Activated naive CD4-positive, alpha-beta T cell treated with anti-CD3 and anti-CD28 coated beads, Interleukin-2, amount 50 U/mL, for 16 hours (primary cell): ENCODE data around the gene XIRP1.
"Not testable (repeated sequence)": the region's sequence is repeated elsewhere in the genome, so short reads cannot be mapped to it uniquely, and the experiment has no call there.

Source experiments
- DNase-seq: peaks from one replicate; pipeline ENCODE4 v3.0.0-alpha.2; 2020

Gene XIRP1

DNA sequence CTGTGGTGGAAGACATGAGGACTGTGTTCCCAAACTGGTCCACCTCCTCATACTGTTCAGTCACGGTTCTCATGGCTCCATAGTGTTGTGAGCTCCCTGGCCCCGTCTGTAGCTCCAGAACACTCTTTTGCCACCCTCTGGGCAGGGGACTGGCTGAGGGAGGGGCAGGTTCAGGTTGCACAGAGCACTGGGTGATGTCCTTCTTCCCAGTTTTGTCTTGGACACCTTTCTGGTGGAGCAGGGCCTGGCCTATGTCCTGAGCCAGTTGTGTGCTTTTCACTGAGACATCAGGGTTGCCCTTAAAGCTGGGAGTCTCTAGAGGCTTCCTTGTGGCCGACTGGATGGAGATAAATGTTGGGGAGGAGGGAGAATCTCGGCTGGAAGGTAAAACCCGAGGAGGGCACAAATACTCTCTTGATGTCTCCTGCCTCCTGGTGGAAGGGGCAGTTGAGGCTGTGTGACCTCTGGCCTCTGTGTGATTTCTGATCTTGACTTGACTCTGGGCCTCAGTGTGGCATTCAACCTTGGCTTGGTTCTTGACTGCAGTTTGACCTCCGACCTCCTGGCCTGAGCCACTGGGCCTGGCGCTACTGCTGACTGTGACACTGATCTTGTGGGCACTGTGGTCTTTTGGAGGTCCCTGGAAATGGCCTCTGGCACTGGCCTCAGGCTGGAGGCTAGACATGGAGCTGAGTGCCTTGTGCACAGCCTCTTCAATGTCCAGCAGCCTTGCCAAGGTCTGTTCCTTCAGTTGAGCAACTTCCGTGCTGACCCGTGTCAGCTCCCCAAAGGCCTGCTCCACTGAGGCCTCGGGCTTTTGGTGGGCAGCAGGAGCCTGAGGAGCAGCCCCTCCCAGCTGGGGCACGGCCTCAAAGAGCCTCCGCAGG, 8.1 kb downstream of the XIRP1 start:
- no peak for DNase-seq

DNA sequence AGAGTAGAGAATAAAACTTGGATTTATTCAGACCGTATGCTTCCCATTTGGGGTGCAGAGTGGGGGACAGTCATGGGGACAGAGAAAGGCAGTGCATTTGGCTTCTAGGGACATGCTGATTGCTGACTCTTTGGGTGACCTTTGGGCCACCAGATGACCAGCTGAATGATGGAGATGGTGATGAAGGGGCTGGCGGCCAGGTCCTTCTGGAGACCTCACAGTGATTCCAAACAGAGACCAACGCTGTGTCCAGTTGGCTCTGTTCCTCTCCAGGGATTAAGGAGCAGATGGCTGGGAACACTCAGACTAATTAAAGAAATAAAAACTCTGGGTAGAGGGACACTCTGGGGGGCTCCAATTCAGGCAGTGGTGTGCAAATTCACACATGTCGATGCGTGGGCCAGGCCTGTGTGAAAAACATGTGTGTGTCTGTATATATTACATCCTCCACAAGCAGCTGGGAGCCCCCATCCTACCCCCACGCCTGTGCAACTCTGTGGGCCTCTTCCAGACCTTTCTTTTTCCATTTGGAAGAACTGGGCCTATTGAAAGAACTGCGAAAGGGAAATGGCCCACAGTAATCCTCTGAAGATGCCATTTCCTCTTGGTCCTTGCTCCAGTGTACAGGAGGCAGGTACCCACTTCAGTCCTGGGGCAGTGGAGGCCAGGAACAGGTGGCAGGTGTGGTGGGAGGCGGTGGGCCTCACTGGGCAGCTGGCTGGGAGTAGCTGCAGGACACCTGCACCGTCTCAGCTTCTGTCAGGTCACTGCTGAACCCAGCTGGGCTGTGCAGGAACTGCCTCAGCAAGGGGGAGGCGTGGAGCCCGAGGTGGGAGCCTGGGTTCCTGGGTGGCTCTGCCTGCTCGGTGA, 8.9 kb downstream of the XIRP1 start:
- no peak for DNase-seq

DNA sequence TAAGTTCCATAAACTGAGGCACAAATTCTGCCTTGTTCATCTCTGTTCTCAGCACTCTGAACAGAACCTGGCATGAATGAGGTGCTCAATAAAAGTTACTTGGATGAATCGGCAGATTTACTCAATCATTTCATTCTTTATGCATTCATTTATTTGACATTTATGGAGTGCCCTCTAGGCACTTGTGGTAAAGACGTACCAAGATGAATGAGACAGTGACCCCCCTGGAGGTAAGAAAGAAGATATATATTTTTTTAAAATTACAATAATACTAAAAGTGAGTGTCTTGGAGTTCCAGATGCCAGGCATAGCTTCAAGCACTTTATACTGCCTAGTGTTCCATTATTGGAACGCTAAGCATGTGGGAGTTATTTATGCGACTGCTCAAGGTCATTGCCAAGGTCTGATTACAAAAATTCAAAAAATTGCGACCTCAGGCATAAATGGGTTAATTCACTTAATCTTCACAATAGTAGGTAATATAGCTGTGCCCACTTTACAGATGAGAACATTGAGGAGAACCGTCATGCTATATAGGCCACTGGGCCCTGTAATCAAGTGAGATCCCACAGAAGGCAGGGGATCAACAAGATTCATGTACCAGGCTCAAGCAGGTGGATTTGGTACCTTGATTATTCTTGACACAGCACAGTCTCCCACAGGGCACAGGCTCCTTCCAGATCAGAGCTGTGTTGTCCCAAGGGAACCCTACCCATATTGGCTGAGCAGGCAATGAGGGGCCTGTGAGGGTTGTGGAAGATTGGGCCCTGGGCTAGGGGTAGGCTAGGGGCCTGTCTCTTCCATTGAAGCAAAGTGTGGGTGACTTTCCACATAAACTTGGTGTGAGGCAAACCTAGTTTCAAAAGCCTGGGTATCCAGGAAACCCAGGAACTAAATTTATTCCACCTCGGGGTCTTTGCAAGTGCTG, 10.7 kb downstream of the XIRP1 start:
- DNase-seq = no peak

DNA sequence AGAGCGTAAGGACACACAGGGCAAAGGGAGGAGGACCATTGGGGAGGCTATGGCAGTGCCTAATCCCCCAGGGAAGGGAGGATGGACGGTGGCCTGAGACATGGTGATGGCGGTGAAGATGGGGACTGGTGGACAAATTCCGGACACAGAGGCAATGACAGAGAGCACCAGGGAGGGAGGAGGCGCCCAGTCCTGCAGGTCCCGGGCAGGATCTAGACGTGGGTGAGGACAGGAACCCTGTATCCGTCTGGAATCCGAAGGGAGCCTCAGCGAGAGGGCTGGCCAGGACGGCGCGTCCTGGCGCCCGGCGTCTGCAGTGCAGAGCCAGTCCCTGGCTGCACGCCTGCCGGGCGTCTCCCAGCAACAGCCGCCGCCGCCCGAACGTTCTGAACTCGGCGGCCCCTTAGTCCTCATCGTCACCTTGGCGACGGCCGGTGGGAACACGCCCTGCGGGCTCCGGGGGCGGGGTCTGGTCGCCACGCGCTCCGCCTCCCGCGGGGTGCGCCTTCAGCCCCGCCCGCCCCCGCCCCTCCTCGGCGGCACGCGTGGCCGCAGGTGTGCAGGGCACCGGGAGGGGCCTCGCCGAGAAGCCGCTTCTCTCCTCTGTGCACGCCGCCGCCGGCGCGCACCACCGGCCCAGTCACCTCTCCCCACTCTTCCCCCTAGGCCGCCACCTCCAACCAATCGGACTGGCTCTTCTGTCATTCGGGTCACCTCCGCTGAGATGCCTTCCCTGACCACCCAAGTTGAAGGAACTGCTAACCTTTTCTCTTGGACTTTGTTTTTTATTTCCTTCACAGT, 11.6 kb downstream of the XIRP1 start:
- DNase-seq = peak; percentile 85

DNA sequence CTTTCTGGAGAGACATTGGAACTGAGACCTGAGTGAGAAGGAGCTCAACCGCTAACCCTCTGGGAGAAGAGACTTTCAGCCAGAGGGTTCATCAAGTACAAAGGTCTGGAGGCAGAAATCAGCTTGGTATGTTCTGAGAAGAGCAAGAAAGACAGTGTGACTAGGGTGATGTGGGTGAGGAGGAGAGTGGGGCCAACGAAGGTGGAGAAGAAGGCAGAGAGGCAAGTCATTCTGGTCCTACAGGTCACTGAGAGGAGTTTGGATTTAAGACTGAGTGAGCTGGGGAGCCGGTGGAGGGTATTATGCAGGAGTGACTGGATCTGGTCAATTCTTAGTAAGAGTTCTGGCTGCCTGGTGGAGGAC, 12.2 kb downstream of the XIRP1 start:
- no peak for DNase-seq

DNA sequence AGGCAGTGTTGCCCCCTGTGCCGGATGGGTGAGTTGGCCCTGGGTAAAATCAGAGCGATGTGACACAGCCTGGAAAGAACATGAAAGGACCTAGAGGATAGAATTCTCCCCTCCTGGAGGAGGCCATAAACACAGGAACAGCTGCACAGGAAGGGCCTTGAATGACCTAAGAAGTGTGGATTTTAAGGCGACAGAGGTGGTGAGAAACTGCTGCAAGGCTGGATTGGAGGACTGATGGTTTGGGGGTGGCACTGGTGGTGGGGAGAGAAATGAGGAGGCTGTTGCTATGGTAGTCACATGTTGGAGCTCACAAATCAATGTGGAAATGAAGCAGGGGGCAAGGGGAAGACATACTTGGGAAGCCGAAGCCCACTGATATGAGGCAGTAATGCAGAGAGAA, 13.8 kb downstream of the XIRP1 start:
- no peak for DNase-seq

DNA sequence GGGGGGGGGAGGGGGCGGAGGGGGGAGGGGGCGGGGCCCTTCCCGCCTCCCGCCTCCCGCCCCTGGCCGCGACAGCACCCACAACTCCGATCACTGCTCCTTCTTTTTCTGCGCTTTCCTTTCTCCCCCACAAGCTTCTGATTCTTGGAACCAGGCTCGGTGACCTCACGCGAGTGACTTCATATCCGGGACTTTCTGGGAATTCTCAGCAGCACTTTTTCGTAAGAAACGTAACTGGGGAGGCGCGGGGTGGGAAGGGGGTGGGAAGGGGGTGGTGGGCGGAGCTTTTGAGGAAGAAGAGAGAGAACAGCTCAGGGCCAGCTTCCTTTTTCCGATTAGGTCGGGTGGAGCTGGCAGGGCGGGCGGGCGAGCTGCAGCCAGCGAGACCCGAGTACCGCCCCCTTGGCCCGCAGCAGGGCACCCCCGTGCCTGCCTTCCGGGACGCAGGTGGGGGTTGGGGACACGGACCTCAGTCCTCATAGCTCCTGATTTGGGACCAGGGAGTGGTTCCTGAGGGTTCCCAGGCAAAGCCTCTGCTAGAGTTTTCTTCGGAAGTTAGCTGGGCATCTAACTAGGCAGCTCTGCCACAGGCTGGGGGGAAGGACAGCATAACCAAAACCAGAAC, 14.6 kb downstream of the XIRP1 start:
- DNase-seq = peak; percentile 44

DNA sequence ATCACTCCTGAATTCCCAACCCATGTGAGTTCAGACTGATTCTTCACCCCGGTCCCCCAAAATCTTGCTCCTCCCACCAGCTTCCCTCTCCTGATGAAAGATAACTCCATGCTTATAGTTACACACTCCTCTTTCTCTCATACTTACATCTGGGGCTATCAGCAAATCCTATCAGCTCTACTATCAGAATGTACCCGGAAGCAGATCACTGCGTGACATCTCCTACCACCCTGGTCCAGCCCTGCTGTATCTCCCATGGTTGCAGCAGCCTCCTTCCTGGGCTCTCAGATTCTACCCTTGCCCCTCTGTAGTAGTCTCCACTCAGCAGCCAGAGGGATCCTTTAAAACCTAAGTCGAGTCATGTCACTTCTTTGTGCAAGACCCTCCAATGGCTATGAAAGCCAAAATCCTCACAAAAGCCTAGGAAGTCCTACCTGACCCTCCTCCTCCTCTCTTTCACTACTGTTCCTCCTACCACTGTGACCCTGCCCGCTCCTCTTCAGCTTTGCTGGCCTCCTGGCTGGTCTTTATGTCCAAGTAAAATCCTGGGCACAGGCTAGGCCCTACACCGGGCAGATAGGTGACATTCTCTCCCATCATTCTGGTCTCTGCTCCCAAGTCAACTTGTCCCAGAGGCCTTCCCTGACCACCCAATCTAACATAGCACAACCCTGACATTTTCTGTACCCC, 16.2 kb downstream of the XIRP1 start:
- no peak for DNase-seq

DNA sequence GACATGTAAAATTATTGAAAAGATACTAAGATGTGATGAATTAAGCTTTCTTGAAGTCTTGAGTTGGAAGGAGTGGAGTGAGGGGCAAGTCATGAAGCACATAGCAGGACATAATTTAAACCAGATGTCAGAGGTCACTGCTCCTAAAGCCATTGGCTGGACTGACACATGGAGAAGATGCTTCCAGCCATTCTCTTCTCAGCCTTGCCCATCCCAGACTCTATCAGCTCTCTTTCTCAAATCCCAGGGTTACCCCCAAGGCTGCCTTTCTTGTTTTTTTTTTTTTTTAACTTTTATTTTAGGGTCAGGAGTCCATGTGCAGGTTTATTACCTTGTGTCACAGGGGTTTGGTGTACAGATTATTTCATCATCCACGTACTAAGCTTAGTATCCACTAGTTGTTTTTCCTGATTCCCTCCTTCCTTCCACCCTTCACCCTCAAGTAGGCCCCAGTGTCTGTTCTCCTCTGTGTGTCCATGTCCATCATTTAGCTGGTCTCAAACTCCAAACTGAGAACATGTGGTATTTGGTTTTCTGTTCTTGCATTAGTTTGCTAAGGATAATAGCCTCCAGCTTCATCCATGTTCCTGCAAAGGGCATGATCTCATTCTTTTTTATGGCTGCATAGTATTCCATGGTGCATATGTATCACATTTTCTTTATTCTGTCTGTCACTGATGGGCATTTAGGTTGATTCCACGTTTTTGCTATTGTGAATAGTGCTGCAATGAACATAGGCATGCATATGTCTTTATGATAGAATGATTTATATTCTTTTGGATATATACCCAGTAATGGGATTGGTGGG, 18.9 kb downstream of the XIRP1 start:
- no peak for DNase-seq

DNA sequence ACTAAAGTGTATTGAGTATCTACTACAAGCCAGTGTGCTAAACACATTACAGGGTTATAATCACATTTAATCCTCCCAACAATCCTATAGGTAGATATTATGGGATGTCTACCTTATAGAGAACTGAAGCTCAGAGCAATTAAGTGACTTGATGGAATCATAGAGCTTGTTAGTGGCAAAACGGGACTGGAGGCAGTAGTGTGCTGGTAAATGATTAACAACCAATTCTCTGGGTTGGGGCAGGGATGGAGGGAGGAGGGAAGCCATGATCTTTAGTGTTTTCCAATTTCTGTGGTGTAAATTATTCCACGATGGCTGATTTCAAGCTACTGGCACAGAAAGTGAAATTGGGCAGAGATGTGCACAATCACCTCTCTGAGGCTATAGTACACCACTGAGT, 20.5 kb downstream of the XIRP1 start:
- DNase-seq = no peak

DNA sequence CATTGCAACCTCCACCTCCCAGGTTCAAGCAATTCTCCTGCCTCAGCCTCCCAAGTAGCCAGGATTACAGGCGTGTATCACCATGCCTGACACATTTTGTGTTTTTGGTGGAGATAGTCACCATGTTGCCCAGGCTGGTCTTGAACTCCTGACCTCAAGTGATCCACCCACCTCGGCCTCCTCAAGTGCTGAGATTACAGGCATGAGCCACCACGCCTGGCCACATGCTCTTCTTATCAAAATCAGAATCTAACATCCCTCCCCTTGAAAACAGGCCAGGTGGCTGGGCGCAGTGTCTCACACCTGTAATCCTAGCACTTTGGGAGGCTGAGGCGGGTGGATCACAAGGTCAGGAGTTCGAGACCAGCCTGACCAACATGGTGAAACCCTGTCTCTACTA, 21.5 kb downstream of the XIRP1 start:
- DNase-seq = not testable (repeated sequence)

DNA sequence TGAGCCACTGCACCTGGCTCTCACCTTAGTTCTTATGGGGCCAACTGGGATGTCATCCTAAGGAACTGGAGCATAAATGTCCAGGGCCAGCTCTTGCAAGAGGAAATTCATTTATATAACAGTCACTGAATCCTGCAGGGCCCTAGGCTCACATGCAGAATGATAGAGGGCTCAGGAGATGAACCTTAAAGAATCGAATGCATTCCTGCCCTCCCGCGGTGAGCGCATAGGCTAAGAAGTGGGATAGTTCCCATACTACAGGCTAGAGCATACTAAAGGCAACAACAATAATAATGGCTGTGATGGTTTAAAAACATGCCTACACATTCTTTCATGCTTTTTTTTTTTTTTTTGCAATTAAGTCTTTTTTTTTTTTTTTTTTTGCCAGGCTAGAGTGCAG, 21.9 kb downstream of the XIRP1 start:
- no peak for DNase-seq

DNA sequence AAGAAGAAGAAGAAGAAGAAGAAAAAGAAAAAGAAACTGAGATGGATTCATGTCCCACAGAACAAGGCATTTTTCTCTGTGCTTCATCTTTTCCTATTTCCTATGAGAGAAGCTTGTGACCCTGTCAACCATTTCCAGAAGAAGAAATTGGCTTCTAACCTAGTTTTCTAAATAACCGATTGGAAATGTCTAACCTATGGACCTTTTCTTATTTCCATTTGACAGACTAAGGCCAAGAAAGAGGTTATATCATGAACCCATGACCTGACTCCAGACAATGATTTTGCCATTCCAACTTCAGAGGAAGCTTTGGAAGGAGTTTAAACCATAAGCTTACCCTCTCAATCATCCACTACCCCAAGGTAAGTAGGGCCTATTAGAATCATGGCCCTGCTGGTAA, 22.7 kb downstream of the XIRP1 start:
- no peak for DNase-seq

DNA sequence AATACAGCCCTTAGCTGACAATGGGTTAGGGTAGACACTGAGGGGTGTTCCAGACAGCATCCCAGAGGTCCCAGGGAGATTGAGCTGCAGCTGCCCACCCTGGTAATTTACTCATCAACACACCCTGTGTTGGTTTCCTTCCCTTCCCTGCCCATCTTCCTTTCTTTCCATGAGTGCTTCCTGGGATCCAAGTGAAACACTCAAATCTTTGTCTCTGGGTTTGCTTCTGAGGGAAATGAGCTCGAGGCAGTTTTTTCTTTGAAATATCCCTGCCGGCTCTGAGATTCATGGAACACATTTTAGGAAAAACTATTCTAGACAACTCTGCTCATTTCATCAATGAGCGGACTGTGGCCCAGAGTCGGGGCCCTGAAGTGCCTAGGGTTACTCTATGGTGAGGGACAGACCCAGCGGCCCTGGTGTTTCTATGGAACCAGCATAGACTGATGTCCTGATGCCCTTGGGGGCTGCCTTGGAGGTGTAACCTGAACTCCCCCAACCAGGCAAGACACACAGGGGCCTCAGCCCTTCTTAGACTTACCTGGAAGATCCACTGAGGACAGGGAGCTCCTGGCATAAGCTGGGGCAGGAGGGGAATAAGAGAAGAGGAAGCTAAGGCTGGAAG, 24.1 kb downstream of the XIRP1 start:
- DNase-seq = no peak

DNA sequence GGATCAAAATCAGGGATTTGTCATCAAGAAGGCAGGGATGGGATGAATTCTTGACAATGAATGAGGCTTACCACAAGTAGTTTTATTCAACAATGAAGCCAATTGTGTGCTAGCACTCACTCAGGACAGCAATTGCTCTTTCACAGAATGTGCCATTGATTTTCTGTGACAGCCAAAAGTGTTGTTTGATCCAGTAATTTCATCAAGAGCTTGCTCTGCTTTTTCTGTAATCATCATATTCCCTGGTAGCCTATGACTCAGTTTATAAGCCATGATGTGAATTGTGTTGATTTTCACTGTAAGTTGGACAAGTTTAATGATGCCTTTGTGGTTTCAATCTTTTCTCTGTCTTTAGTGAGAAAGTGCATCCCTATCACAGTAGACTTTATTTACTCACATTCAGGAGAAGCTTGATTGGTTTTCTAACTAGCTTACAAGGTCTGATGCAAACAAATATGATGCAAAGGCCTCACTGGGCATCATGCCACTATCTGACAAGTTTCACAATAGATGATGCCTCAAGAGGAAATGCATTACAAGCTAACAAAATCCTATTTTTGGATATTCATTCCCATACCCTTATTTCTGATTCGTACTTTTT, 25.4 kb downstream of the XIRP1 start:
- DNase-seq = no peak

DNA sequence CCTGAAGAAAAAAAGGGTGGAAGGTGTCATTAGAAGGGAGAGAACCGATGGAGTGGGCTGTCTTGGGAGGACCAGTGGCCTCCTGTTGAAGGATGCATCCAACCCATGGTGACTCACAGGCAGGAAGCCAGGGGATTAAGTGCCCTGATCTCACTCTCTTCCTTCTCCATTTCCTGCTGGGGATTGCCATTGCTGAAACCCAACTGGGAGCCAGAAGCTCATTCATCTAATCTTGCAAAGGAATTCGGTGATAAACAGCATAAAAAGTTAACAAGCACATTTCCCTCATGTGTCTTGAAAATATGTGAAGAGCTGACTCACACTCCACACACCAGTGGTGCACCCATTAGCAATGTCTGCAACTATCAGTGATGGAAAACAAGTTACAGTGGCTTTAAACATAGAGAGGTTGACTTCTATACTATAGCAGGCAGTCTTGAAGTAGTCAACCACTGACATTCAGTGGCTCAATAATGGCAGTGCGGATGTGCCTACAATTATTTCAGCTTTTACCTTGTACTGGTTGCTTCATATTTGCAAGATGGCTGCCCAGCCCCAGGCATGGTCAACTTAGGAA, 26.2 kb downstream of the XIRP1 start:
- DNase-seq = no peak

DNA sequence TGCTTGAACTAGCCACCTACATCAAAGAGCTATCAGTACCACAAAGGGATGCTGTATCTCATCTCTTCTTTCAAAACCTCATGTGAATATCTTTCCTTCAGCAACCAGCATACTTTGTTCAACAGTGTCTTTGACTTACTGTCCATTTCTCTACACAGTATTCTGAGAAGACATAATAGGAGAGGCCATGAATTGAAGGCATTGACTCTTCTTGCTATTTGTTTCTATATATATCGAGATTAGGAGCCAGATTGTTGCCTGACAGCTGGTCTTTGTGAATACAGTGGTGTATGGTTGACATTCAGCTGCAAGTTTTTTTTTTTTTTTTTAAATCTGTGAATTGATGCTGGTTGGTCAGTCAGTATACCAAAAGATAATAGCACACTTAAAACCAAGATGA, 26.9 kb downstream of the XIRP1 start:
- no peak for DNase-seq

DNA sequence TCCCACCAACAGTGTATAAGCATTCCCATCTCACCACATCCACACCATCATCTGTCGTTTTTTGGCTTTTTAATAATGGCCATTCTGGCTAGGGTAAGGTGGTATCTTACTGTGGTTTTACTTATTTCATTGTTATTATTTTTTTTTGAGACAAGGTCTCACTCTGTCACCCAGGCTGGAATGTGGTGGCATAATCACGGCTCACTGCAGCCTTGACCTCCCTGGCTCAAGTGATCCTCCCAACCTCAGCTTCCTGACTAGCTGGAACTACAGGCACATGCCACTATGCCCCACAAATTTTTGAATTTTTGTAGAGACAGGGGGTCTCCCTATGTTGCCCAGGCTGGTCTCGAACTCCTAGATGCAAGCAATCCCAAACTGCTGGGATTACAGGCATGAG, 28.0 kb downstream of the XIRP1 start:
- no peak for DNase-seq
